ENCODE data around the gene PDE4DIP.
"Not testable (repeated sequence)": the region's sequence is repeated elsewhere in the genome, so short reads cannot be mapped to it uniquely, and the experiment has no call there.

The PDE4DIP gene

DNA sequence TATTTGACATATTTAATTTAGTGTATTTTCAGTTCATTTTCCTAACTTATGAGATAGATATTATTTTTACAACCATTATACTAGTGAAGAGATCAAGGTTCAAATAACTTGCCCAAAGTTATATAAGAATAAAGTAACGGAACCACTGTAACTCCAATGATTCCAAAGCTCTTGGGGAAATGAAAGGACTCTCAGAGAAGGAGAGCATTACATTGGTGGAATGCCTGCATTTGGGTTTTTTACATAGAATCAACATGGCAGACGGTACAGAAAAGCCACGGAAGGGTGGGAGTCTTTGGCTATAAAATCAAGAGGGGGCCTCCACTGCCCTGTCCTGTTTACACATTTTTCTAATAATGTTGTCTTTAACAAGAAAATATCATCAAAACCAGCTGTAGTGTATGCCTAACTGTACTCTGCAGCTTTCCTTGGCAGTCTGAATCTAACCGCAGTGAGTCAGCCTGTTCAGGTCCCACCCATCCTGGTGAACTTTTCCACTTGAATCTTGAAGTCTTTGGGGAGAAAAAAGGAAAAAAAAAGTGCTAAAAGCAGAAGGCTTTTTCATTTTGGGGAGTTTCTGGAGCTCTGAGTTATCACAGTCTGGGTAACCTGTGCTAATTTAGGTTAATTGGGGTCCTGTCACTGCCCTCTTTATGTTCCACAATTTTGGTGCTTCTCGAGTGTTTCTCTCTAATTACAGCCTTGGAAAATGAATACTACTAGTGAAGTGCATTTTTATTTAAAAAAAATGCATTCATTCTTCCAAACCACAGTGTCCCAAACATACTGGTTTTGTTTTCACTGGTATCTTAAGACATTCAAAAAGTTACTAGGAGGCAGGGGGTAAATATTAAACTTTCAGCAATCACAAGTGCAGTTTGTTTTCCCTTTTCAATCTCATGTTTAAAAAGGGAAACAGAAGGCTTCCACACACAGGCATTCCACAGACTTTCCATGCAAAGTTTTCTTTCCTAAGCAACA is 30.5 kb downstream of the PDE4DIP start:
- not testable (repeated sequence) for DNase-seq

DNA sequence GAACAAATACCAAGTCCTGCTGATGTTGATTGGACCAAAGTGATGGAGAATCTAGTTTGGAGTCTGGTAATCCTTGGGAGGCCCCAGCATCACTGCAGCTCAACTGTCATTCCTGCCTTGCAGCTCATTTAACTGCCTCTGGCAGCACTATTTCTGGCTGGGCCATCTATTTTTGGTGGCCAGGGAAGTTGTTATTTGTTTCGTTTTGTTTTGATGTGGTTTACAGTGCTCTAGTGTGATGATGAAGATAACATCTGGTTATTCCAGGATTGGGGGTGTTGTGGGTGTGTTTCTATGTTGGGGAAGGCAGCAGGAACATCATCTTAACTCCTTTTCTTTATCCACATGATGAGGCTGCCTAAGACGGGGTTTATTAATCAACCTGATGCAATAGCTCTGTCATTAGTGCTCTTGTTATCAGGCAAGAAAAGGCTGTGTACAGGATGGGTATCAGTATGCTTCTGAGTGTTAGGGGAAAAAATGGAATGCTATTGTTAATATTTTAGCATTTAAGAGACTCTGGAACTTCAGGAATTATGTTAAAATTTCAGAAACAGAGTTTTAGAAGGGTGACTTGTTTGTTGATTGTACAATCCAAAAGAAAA is 35.7 kb downstream of the PDE4DIP start:
- not testable (repeated sequence) for DNase-seq

DNA sequence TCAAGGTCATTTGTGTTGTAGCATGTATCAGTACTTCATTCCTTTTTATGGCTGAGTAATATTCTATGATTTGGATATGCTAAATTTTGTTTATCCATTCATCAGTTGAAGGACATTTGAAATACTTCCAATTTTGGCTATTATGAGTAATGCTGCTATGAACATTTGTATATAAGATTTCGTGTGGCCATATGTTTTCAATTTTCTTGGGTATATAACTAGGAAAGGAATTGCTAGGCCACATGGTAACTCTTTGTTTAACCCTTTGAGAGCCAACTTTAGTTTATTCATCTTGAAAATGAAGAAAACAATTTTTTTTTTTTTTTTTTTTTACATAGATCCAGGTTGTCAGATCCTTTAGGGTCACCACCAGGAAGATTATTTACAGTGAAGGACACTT is 37.0 kb downstream of the PDE4DIP start:
- DNase-seq: not testable (repeated sequence)

DNA sequence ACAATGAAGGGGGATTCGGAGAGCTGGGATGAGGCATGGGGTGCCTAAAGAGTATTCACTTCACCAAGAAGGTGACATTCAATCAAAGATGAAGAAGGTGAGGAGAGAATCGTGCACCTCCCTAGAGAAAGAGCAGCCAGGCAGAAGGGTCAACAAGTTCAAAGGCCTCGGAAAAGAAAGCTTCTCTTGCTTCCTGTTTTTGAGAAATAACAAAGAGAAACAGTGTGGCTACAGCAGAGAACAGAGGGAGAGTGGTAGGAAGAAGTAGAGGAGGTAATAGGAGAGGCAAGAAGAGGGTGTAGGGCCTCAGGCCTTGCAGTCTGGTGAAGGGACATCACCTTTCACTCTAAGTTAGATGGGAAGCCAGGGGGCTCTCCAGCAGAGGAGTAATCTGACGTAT is 41.0 kb downstream of the PDE4DIP start:
- not testable (repeated sequence) for DNase-seq

DNA sequence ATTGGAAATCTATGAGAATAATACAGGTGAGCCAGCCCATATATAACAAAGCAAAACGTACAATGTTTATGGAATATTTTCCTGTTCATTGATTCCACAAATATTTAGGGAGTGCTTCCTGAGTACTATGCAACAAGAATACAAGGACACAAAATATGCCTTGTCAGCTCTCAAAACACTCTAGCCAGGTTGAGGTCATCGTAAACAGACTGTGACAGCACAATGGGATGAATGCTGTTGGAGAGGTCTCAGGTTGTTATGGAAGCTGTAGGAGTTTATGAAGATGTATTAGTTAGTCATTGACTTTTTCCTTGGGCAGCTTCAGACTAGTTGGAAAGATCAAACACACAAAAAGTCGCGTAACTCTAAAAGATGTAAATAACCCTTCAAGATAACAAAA is 42.1 kb downstream of the PDE4DIP start:
- not testable (repeated sequence) for DNase-seq

DNA sequence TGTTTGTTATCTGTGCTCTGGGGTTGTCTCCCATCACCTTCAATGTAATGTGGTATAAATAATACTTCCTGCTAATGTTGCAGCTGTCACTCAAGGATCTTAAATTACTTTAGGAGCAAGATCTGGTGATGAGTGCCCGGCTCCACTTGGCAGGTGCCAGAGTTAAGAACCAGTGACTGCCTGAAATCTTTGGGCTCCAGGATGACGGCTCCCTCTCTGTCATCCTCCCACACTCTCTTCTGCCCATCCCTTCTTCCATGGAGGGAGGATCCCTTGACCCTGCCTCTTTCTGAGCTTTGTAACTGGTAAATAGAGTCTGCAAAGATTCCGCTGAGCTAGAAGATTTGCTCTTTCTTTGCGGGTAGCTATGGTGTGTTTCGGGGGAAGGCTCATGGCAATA is 44.4 kb downstream of the PDE4DIP start:
- not testable (repeated sequence) for DNase-seq

DNA sequence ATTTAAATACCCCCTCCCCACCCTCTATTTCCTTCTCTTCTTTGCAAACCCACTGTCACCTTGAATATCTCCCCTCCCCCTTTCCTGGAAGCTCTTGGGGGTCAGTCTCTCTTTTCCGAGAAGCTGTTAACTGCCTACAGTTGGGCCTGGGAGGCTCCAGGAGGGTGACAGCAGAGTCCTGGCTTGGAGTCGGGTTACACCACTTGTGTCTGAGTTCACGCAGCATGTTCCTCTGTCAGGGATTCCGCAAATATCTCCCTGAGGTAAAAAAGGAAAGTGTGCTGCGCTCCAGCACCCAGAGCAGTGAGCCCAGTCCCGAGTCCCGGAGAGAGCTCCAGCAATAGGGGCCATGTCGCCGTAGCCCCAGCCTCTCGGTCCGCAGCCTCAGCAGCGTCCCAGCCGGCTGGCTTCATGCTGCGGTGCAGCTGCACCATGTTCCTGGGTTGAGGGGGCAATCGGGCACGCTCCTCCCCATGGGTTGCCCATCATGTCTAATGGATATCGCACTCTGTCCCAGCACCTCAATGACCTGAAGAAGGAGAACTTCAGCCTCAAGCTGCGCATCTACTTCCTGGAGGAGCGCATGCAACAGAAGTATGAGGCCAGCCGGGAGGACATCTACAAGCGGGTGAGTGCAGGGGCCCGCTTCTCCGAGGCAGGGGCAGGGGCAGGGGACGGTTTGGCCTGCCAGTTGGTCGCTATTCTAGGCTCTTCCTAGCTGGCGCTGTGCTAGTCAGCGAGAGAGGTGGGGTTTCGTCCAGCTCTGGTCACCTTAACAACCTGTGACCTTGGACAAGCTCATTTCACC is 45.2 kb downstream of the PDE4DIP start:
- DNase-seq: not testable (repeated sequence)

DNA sequence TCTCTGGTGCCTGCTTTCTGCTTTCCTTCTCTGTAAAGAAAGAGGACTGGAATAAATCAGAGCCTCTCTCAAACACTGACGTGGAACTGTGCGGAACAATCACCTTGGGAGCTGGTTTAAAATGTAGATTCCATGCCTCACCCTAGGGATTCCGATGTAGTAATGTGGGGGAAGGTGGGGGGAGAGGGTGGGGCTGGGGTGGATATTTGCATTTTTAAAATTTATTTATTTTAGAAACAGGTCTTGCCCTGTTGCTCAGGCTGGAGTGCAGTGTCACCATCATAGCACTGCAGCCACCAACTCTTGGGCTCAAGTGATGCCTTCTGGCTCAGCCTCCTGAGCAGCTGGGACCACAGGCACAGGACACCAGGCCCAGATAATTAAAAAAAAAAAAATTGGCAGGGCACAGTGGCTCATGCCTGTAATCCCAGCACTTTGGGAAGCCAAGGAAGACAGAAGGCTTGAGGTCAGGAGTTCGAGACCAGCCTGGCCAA is 45.9 kb downstream of the PDE4DIP start:
- DNase-seq: not testable (repeated sequence)

DNA sequence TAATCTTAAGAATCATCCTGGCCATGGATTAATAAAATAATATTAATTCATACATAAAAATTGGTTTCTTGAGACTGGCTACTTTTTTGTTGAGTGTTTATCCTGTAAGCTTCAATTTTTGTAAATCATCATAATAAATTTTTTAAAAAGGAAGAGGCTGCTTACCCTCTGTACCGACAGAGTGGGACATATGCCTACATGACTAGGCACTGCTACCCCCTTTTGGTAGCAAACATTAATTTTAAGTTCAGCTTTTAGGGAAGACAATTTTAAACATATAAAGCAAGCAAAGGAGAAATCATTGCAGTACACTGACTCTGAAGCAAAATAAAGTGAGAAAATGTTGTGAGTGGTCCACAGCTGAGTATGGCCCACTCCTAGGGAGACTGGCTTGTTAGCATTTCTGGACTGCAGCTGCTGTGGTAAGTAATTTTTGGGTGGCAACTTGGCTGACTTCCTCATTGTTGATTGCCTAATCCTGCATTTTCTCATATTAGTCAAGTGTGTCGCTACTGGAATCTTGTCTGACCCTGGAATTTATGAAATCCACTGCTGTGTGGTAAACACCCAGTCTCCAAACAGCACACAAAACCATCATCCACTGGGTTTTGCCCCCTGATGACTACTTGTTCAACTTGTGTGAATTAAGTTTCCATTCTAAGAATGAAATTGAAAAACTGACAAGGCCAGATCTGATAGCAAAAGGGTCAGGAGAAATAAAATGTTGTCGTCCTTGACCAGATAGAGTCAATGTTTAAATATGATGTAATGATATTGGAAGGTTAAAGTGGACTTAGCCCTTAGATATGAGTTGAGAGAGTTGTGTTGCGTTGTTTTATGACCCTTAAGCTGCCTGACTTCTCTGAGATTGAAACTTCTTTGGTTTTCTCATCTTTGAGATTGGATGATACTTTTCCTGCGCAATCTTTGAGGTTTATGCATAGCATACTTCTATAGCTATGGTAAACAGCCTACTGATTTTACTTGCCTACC is 50.4 kb downstream of the PDE4DIP start:
- not testable (repeated sequence) for DNase-seq

DNA sequence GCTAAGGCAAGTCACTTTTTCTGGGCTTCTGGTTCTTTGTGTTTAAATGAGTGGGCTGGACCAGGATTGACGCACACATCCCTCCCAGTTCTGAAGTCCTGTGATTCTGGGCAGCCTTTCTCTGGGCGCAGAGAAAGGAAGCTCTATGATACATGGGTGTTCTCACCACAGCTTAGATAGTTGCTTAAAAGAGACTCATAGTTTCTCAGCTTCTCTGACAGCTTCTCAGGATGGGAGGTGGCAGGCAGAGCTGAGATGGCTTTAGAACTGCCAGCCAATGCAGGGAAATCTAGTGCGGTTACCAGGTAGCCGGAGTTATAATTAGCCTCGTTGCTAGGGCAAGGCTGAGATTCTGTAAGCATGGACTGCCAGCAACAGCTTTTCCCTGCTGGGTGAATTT is 55.8 kb downstream of the PDE4DIP start:
- not testable (repeated sequence) for DNase-seq

DNA sequence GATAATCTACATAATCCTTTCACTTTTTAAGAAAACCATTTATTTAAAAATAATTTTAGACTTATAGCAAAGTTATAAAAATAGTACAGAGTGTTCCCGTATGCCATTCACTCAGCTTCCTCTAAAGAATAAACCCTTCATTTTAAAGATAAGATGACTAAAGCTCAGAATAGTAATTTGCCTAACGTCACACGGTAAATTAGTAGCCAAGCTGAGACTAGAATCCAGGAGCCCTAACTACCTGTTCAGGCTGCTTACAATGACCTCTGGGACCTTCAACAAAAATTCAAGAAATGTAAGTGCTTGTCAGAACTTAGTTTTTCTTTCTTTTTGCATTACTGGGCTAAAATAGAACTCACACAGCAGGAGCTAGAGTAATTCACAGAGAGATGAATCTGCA is 56.5 kb downstream of the PDE4DIP start:
- DNase-seq: not testable (repeated sequence)

DNA sequence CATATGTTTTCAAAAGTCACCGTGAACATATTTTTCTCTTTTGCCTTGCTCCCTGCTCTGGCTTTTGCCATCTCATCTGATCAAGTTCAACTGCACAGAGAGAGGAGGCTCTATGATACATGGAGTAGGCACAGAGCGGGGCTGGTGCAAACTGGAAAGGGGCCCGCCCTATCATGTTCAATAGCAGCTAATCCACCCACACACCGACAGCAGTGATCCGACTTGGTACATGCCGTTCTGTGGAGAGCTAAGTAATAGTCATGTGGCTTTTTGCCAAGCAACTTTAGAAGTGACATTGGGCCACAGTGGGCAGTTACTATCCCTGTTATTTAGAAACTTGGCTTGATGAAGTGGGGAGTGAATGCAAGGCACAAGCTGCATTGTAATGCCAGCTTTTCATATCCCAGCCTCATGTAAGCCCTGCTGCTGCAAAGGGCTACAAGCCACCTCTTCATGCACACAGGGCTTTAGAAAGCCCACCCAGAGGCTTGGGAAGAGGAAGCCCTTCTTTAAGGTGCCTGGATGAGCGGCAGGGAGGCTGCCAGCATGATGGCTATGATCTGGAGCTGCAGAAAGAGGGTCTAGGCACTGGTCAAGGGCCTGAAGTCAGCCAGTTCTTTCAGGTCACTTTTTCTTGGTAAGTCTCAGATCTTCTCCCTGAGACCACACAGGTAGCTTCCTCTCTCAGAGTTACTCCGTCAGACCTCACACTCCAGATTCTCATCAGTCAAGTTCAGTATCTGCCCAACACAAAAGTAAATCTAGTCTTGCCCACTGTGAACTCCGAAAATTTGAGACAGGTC is 57.1 kb downstream of the PDE4DIP start:
- not testable (repeated sequence) for DNase-seq

DNA sequence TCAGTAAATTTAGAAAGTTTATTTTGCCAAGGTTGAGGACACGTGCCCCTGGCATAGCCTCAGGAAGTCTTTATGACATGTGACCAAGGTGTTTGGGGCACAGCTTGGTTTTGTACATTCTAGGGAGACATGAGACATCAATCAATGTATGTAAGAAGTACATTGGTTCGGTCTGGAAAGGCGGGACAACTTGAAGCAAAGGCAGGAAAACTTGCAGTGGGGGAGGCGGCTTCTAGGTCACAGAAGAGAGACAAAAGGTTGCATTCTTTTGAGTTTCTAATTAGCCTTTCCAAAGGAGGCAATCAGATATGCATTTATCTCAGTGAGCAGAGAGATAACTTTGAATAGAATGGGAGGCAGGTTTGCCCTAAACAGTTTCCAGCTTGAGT is 57.7 kb downstream of the PDE4DIP start:
- DNase-seq: not testable (repeated sequence)

DNA sequence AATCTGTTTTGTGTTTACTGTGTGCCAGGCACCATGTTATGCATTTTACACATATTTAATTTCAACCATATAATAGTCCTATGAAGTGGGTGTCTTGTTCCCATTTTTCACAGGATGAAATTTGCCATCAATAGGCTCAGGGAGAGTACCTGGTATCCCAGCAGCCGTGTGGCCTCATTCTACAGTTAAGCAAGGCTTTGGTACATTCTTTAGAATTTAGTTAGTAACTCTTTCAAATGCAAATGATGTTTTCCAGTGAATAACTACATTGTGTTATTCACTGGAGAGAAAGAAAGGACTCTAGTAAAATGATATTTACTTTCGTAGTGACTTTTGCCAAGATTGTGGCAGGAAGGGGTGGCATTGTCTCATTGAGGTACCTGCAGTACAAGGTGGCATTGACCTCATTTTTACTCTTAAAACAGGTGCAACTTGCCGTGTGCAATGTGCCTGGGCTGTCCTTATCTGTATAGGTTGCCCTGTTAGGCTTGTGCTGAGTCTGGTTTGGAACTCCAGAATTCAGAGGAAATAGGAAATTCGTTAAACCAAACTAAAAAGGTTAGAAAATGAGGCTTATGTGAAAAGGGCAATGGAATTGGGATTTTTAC is 65.1 kb downstream of the PDE4DIP start:
- DNase-seq: not testable (repeated sequence)

DNA sequence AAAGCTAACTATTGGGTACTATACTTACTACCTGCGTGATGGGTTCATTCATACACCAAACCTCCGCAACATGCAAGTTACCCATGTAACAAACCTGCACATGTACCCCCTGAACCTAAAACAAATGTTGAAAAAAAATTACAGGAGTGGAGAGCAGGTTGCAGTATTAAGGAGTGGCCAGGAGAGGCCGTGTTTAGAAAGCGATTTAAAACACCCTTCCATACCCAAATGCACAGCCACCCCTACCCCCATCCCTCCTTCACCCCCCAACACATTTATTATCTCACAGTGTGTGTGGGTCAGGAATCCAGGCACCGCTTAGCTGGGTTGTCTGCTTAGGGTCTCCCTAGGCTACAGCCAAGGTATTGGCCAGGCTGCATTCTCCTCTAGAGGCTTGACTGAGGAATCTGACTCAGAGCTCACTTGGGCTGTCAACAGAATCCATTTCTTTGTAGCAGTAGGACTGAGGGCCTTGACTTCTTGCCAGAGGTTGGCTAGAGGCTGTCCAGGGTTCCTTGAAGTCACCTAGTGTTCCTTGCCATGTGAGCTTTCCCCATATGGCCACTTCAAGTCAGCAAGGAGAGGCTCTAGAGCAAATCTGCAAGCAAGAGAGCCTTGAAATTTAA is 67.2 kb downstream of the PDE4DIP start:
- DNase-seq: not testable (repeated sequence)

DNA sequence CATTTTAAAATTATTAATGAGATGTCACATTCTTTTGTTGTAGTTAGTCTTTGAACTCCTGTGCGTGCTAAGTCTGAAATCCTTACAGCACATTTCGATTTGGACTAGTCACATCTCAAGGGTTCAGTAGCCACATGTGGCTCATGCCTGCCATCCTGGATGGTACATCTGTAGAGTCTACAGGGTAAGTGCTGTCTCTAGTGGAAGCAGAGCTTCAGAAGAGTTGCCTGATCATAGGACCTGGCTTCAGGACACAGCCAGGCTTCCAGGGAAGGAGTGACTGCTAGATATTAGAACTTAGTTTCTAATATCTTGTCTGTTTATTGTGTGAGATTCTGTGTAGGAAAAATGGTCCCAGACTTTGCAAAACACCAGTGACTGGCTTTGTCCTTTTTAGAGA is 72.0 kb downstream of the PDE4DIP start:
- not testable (repeated sequence) for DNase-seq

DNA sequence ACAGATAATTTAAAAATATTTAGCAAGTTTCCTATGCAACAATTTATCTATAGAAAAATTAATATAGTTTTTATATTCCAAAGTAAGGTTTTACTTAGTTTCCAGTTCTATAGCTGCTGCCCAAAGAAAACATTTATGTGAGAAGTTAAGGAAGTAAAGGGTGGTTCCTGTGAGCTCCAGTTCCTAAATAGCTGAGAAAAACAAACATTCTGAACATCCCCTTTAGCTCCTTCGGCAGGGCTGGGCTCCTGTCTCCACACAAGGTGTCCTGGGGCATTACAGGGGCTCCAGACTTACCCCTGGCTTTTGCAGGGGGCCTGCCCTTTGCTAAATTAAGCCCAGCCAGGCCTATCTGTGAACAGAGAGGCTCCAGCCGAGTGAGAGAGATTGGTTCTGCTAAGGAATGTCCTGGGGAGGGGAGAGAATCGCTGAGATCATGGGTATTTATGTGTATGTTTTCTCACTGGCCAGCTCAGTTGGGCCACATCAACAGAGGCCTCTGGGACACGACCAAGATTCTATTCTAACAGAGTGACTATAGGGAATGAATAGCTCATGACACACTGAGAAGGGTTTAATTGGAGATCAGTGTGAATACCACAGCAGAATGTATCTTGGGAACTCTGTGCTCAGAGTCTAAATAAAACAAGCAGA is 72.6 kb downstream of the PDE4DIP start:
- DNase-seq: not testable (repeated sequence)

DNA sequence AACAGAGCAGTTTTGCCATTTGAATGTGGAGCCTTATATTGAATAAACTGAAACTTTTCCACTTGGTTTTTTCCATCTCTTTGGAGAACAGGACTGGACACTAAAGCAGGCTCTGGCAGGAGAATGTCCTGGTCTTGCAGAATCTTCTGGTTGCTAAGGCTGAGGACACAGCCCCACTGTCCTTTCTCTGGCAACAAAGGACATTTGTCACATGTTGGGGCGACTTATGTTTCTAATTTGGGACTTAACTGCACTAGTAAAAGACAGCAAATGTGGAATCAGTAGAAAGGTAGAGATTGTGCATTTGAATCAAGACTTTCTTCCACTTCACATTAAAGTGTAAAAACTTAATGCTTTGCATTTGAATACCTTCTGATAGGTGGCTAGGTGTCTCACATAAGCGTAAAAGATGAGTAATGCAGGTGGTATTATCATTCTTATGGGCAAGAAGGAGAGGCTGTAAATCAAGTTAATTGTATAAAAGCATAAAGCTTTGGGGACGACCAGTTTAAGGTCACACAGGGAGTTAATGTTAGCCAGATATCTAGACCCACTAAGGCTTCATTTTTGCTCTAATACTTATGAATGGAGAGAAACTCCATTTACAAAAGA is 74.7 kb downstream of the PDE4DIP start:
- not testable (repeated sequence) for DNase-seq

DNA sequence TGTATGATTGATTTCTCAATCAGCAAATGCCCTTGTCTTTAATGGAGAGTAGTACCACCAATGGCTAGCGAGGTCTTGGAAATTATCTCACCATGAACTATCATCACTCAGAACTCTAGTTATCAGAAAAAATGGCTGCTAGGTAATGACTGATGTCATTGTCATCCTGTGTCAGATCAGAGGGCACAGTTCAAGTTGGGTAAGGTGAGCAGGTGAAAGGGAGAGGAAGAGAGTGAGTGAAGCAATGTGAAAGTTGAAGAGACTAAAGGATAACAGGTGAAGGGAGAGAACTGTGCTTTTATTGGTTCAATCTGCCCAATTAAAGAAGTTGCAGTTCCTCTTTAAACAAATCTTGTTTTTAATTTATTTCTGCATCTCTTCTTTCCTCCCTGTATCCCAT is 76.8 kb downstream of the PDE4DIP start:
- not testable (repeated sequence) for DNase-seq

All from NCI-H774 (cell line).